IMR-90 (cell line): ENCODE results near the gene LYRM2. TPM values are rescaled to one million over a fixed set of nuclear protein-coding genes. Genes with fewer than 3 reads are reported as not detected.

Source experiments
- ATAC-seq: fragments of 200-7000 bp; cut with Tn5 transposase; 2 replicates; pipeline ENCODE4 v1.9.1; 2020; ENCODE audit warnings: low read depth, mild to moderate bottlenecking, moderate library complexity
- BruUV-seq: library from RNA; stranded (reverse); fragments of 400-500 nt; replicated peaks from 2 replicates; lab custom pipeline; 2021; lab: Mats Ljungman, UMichigan
- CTCF ChIA-PET: fragments of 300-600 bp; formaldehyde crosslinking; extraction: SDS; loops from one replicate; lab custom pipeline; 2021; ENCODE audit warnings: antibody characterized with exemption; lab: Yijun Ruan, JAX
- POLR2A ChIA-PET: fragments of 300-600 bp; sonication (Branson Sonifier 250); formaldehyde crosslinking; loops from one replicate; lab custom pipeline; 2022; ENCODE audit warnings: antibody characterized with exemption; ENCODE audit not compliant: unreplicated experiment; lab: Charles Lee
- DNase-seq: peaks from one replicate; pipeline ENCODE4 v3.0.0; 2013
- H2AFZ ChIP-seq: replicated peaks from 2 replicates; pipeline ENCODE3; 2013; ENCODE audit warnings: low read length, mild to moderate bottlenecking; ENCODE audit not compliant: poor library complexity
- H2AK5ac ChIP-seq: 2 replicates; pipeline ENCODE4 v1.6.1; 2013; ENCODE audit warnings: low read depth, low read length, inconsistent platforms
- H2AK9ac ChIP-seq: replicated peaks from 2 replicates; pipeline ENCODE3; 2013; ENCODE audit warnings: mild to moderate bottlenecking, low read depth, low read length, moderate library complexity; ENCODE audit not compliant: poor library complexity
- H2BK120ac ChIP-seq: 2 replicates; pipeline ENCODE4 v1.6.1; 2013; ENCODE audit warnings: low read depth, low read length, inconsistent platforms
- H2BK15ac ChIP-seq: 3 replicates; pipeline ENCODE4 v1.6.1; 2013; ENCODE audit warnings: low read depth, low read length, inconsistent platforms
- H2BK20ac ChIP-seq: 2 replicates; pipeline ENCODE4 v1.6.1; 2013; ENCODE audit warnings: low read depth, mild to moderate bottlenecking, inconsistent platforms, low read length, moderate library complexity
- H2BK5ac ChIP-seq: 2 replicates; pipeline ENCODE4 v1.6.1; 2013; ENCODE audit warnings: mild to moderate bottlenecking, low read depth, low read length, inconsistent platforms; ENCODE audit not compliant: poor library complexity, severe bottlenecking
- H3K14ac ChIP-seq: replicated peaks from 2 replicates; pipeline ENCODE4 v1.6.1; 2013; ENCODE audit warnings: low read depth, low read length, inconsistent platforms
- H3K18ac ChIP-seq: 2 replicates; pipeline ENCODE4 v1.6.1; 2013; ENCODE audit warnings: low read depth, low read length, control low read depth
- H3K23ac ChIP-seq: 2 replicates; pipeline ENCODE4 v1.6.1; 2013; ENCODE audit warnings: low read depth, low read length, inconsistent platforms
- H3K27ac ChIP-seq: 2 replicates; pipeline ENCODE4 v1.5.1; 2013; ENCODE audit warnings: mild to moderate bottlenecking, control low read depth, low read length; ENCODE audit not compliant: insufficient read depth
- H3K27me3 ChIP-seq: 2 replicates; pipeline ENCODE4 v1.6.1; 2013; ENCODE audit warnings: low read length; ENCODE audit not compliant: control insufficient read depth, insufficient read depth
- H3K36me3 ChIP-seq: 2 replicates; pipeline ENCODE4 v1.6.1; 2013; ENCODE audit warnings: low read length, mixed read lengths; ENCODE audit not compliant: control insufficient read depth, insufficient read depth
- H3K4ac ChIP-seq: 2 replicates; pipeline ENCODE4 v1.6.1; 2013; ENCODE audit warnings: low read depth, low read length, inconsistent platforms
- H3K4me1 ChIP-seq: 2 replicates; pipeline ENCODE4 v1.6.1; 2013; ENCODE audit warnings: low read length, mixed read lengths; ENCODE audit not compliant: control insufficient read depth, insufficient read depth
- H3K4me2 ChIP-seq: 2 replicates; pipeline ENCODE4 v1.6.1; 2013; ENCODE audit warnings: low read depth, mild to moderate bottlenecking, control low read depth, low read length, moderate library complexity
- H3K4me3 ChIP-seq: 2 replicates; pipeline ENCODE4 v1.5.1; 2013; ENCODE audit warnings: low read depth, mild to moderate bottlenecking, control low read depth, low read length, moderate library complexity; ENCODE audit not compliant: insufficient read depth
- H3K56ac ChIP-seq: 2 replicates; pipeline ENCODE4 v1.6.1; 2013; ENCODE audit warnings: low read length, inconsistent platforms; ENCODE audit not compliant: insufficient read depth; ENCODE audit errors: extremely low read depth
- H3K79me1 ChIP-seq, 2 experiments: 2 replicates each; pipeline ENCODE4 v1.6.1; 2013; ENCODE audit warnings: low read length in 2 of 2, inconsistent platforms in 1 of 2, low read depth in 1 of 2
- H3K9ac ChIP-seq: 2 replicates; pipeline ENCODE4 v1.6.1; 2013; ENCODE audit warnings: low read depth, low read length, control low read depth
- H3K9me1 ChIP-seq: 2 replicates; pipeline ENCODE4 v1.6.1; 2013; ENCODE audit warnings: low read length, inconsistent platforms; ENCODE audit not compliant: insufficient read depth
- H3K9me3 ChIP-seq: 2 replicates; pipeline ENCODE4 v1.6.1; 2013; ENCODE audit warnings: low read length; ENCODE audit not compliant: control insufficient read depth, insufficient read depth
- H4K20me1 ChIP-seq: 2 replicates; pipeline ENCODE4 v1.6.1; 2013; ENCODE audit warnings: low read length, inconsistent platforms; ENCODE audit not compliant: insufficient read depth
- H4K5ac ChIP-seq: 2 replicates; pipeline ENCODE4 v1.6.1; 2013; ENCODE audit warnings: mild to moderate bottlenecking, low read depth, low read length, control low read depth
- H4K8ac ChIP-seq, 2 experiments: 2 replicates each; pipeline ENCODE4 v1.6.1; 2013; ENCODE audit warnings: low read depth in 2 of 2, low read length in 2 of 2, control low read depth in 1 of 2, inconsistent platforms in 1 of 2
- H4K91ac ChIP-seq: 2 replicates; pipeline ENCODE4 v1.6.1; 2013; ENCODE audit warnings: low read depth, low read length, inconsistent platforms; ENCODE audit not compliant: insufficient read depth
- BHLHE40 ChIP-seq: fragments of 150-350 bp; IDR thresholded peaks from 2 replicates; pipeline ENCODE4 v1.6.1; 2016; ENCODE audit warnings: mild to moderate bottlenecking, low read depth, low read length
- CEBPB ChIP-seq: IDR thresholded peaks from 2 replicates; pipeline ENCODE4 v1.6.1; 2012; ENCODE audit warnings: low read depth, low read length, improper control_type of control experiment
- CHD1 ChIP-seq: IDR thresholded peaks from 2 replicates; pipeline ENCODE4 v1.6.1; 2012; ENCODE audit warnings: low read depth, low read length, improper control_type of control experiment
- CTCF ChIP-seq: conservative IDR thresholded peaks from 2 replicates; pipeline ENCODE4 v1.5.1; 2012; ENCODE audit warnings: mild to moderate bottlenecking, low read depth, low read length, improper control_type of control experiment
- FOS ChIP-seq: fragments of 150-350 bp; IDR thresholded peaks from 2 replicates; pipeline ENCODE4 v1.6.1; 2016; ENCODE audit warnings: low read depth, low read length
- MAFK ChIP-seq: IDR thresholded peaks from 2 replicates; pipeline ENCODE4 v1.6.1; 2012; ENCODE audit warnings: low read depth, low read length, improper control_type of control experiment
- MAZ ChIP-seq: IDR thresholded peaks from 2 replicates; pipeline ENCODE4 v1.6.1; 2012; ENCODE audit warnings: low read depth, mild to moderate bottlenecking, low read length, improper control_type of control experiment, moderate library complexity, borderline replicate concordance
- MXI1 ChIP-seq: IDR thresholded peaks from 2 replicates; pipeline ENCODE4 v1.6.1; 2012; ENCODE audit warnings: low read depth, mild to moderate bottlenecking, low read length, moderate library complexity, borderline replicate concordance
- NFE2L2 ChIP-seq: fragments of 150-350 bp; IDR thresholded peaks from 2 replicates; pipeline ENCODE4 v1.6.1; 2016; ENCODE audit warnings: low read depth, mild to moderate bottlenecking, low read length
- RAD21 ChIP-seq: IDR thresholded peaks from 2 replicates; pipeline ENCODE4 v1.6.1; 2012; ENCODE audit warnings: low read length, improper control_type of control experiment
- RCOR1 ChIP-seq: IDR thresholded peaks from 2 replicates; pipeline ENCODE4 v1.6.1; 2012; ENCODE audit warnings: mild to moderate bottlenecking, low read length, improper control_type of control experiment; ENCODE audit not compliant: insufficient replicate concordance
- RFX5 ChIP-seq: IDR thresholded peaks from 2 replicates; pipeline ENCODE4 v1.8.0; 2012; ENCODE audit warnings: low read depth, mild to moderate bottlenecking, low read length, moderate library complexity
- SMC3 ChIP-seq: fragments of 150-350 bp; IDR thresholded peaks from 2 replicates; pipeline ENCODE4 v1.6.1; 2016; ENCODE audit warnings: low read depth, mild to moderate bottlenecking, antibody characterized with exemption, low read length, moderate library complexity
- USF2 ChIP-seq: fragments of 150-350 bp; IDR thresholded peaks from 2 replicates; pipeline ENCODE4 v1.6.1; 2017; ENCODE audit warnings: mild to moderate bottlenecking, antibody characterized with exemption, low read length, low read depth
- WGBS, 2 experiments: methylation state at CpG; one replicate each; pipeline versions ENCODE4 v1.1.5 to v1.1.7; 2013; ENCODE audit warnings: missing lambda C conversion rate in 2 of 2; ENCODE audit not compliant: insufficient read length in 1 of 2; ENCODE audit errors: extremely low coverage in 2 of 2; 5-methylcytosine and 5-hydroxymethylcytosine counted together
- dilution Hi-C: fragments of 300-500 bp; cut with HindIII; formaldehyde crosslinking; loops from one replicate; pipeline ENCODE4 v1.14.3; 2018; ENCODE audit warnings: low sequenced_read_pairs; ENCODE audit not compliant: unreplicated experiment
- in situ Hi-C: fragments of 300-500 bp; cut with MboI; formaldehyde crosslinking; loops from 3 replicates; pipeline ENCODE4 v1.14.3; 2019; ENCODE audit warnings: low sequenced_read_pairs, inconsistent platforms, mixed read lengths
- intact Hi-C: fragments of 100-400 bp; cut with micrococcal nuclease; formaldehyde crosslinking; loops from 2 replicates; pipeline ENCODE4 v1.10.0; 2022
- polyA plus RNA-seq, 3 experiments: library from polyadenylated mRNA; depleted of rRNA; stranded (reverse); fragments of >200 nt; gene quantifications; 2 replicates each; pipeline ENCODE4 v1.2.3, GENCODE V29; 2012; ENCODE audit warnings: low replicate concordance in 1 of 3
- total RNA-seq: library from RNA; depleted of rRNA; stranded (reverse); fragments of >200 nt; gene quantifications from 2 replicates; pipeline ENCODE4 v1.2.3, GENCODE V29; 2012
- TF ChIP-seq, protein P1 (sequence below): fragments of 150-350 bp; IDR thresholded peaks from 2 replicates; pipeline ENCODE4 v1.6.1; 2016; ENCODE audit warnings: low read depth, mild to moderate bottlenecking, low read length, moderate library complexity, borderline replicate concordance

The LYRM2 gene
- total and polyA plus RNA-seq, 2 of the 4 experiments (the other 2 are of a cell fraction): 14.0 to 24.0 TPM

- dilution Hi-C loops: no loop called here
Measured at GRCh38 chr6:89597372-89597771, 41.2 kb downstream of the LYRM2 start.

More at GRCh38 chr6:89597372-89597771, 41.2 kb downstream of the LYRM2 start:
- Histone ChIP-seq H2AK5ac (no peak overlapping the region), H2BK120ac (no peak overlapping the region), H3K14ac (no peak overlapping the region), H2BK20ac (no peak overlapping the region), H2AFZ (no peak overlapping the region), H3K18ac (no peak overlapping the region), H3K27me3 (no peaks in the 10 kb centered on the region), H3K27ac (no peak overlapping the region), H2AK9ac (no peak overlapping the region), H4K20me1 (no peaks in the 10 kb centered on the region), H3K4me2 (no peak overlapping the region), H3K56ac (no peak overlapping the region), H3K9me3 (no peaks in the 10 kb centered on the region), H3K9ac (no peak overlapping the region), H4K91ac (no peak overlapping the region), H3K36me3 (no peaks in the 10 kb centered on the region), H3K9me1 (no peaks in the 10 kb centered on the region), H2BK15ac (no peak overlapping the region), H4K5ac (no peak overlapping the region), H3K4ac (no peak overlapping the region), H3K79me1 (no peaks in the 10 kb centered on the region), H4K8ac (no peak overlapping the region), H2BK5ac (no peak overlapping the region), H3K23ac (no peak overlapping the region), H3K4me3 (no peak overlapping the region), H3K4me1 (no peaks in the 10 kb centered on the region)
- DNase-seq (no peak), ATAC-seq (no peak)
- POLR2A ChIA-PET: no interaction called here
- intact Hi-C loops (no loop called here), in situ Hi-C loops (no loop called here)
- no peak for TF ChIP-seq FOS
- no peak for TF ChIP-seq RFX5
- no peak for TF ChIP-seq SMC3
- TF ChIP-seq MAFK: no peak
- TF ChIP-seq, protein P1, sequence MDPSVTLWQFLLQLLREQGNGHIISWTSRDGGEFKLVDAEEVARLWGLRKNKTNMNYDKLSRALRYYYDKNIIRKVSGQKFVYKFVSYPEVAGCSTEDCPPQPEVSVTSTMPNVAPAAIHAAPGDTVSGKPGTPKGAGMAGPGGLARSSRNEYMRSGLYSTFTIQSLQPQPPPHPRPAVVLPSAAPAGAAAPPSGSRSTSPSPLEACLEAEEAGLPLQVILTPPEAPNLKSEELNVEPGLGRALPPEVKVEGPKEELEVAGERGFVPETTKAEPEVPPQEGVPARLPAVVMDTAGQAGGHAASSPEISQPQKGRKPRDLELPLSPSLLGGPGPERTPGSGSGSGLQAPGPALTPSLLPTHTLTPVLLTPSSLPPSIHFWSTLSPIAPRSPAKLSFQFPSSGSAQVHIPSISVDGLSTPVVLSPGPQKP: no peak
- no peak for TF ChIP-seq MAZ
- TF ChIP-seq MXI1: no peak
- no peak for TF ChIP-seq CTCF
- no peak for TF ChIP-seq USF2
- TF ChIP-seq RAD21: no peak
- no peak for TF ChIP-seq BHLHE40
- TF ChIP-seq RCOR1: no peak
- TF ChIP-seq CEBPB: no peak
- TF ChIP-seq NFE2L2: no peak
- no peak for TF ChIP-seq CHD1
- CTCF ChIA-PET: no interaction called here
- no CpG with 5 or more reads among the region's 2 CpGs for WGBS, 2 experiments
- BruUV-seq: no TSS peak
